Ectodermal cell (in vitro differentiated cells): ENCODE measurements around the gene TNS1. TPM values are rescaled to one million over a fixed set of nuclear protein-coding genes. Genes with fewer than 3 reads are reported as not detected.
A peak's percentile ranks its signal among the peaks of the same experiment; 100 is the strongest.
"Not testable (repeated sequence)": the region's sequence is repeated elsewhere in the genome, so short reads cannot be mapped to it uniquely, and the experiment has no call there.

ENCODE experiments used
- H3K27ac ChIP-seq: 2 replicates; pipeline ENCODE4 v1.7.0; 2013; ENCODE audit warnings: mild to moderate bottlenecking, low read depth, low read length; ENCODE audit not compliant: insufficient read depth, poor library complexity, severe bottlenecking
- H3K27me3 ChIP-seq: 2 replicates; pipeline ENCODE4 v1.7.0; 2013; ENCODE audit warnings: mild to moderate bottlenecking, low read length; ENCODE audit not compliant: insufficient read depth, control insufficient read depth, poor library complexity, severe bottlenecking
- H3K36me3 ChIP-seq: one replicate; pipeline ENCODE4 v1.7.0; 2013; ENCODE audit warnings: low read length; ENCODE audit not compliant: control insufficient read depth, insufficient read depth
- H3K4me1 ChIP-seq: one replicate; pipeline ENCODE4 v1.7.0; 2013; ENCODE audit warnings: low read length; ENCODE audit not compliant: control insufficient read depth, insufficient read depth
- H3K4me3 ChIP-seq: 2 replicates; pipeline ENCODE4 v1.7.0; 2013; ENCODE audit warnings: low read depth, low read length, control low read depth; ENCODE audit not compliant: insufficient read depth
- H3K9me3 ChIP-seq: 2 replicates; pipeline ENCODE4 v1.7.0; 2013; ENCODE audit warnings: mild to moderate bottlenecking, low read length, moderate library complexity; ENCODE audit not compliant: control insufficient read depth
- WGBS, 2 experiments: methylation state at CpG; one replicate each; pipeline ENCODE4 v1.1.7; 2013; ENCODE audit warnings: missing lambda C conversion rate in 2 of 2; 5-methylcytosine and 5-hydroxymethylcytosine counted together
- polyA plus RNA-seq, 4 experiments: library from polyadenylated mRNA; stranded (reverse); fragments of 50-300 nt; gene quantifications; one replicate each; pipeline ENCODE4 v1.2.3, GENCODE V29; 2013

TNS1 gene
- 3.6 TPM for polyA plus RNA-seq (2013, experiment 1 of 4)
- polyA plus RNA-seq (2013, experiment 2 of 4), result 4.3 TPM
- polyA plus RNA-seq (2013, experiment 3 of 4), result 3.5 TPM
- 3.1 TPM for polyA plus RNA-seq (2013, experiment 4 of 4)

DNA sequence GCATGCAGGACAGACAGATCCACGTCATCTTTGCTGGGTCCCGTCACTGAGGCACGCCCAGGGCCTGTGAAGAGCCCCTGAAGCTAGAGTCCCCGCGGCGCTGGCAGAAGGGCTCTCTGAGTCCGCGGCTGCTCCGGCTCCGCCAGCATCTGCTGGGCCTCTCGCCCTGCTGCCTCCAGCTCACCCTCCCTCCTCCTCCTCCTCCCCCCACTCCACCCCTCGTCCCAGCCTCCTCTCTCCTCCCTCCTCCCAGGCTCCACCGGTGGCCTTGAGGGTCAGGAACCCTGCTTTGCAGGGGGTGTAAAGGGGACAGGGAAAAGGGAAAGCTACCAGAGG lies at the start of gene TNS1:
TNS1 (minus strand) TSS at position 151 of the 336 bp plus-strand sequence; CDS start at position 28, 123 bp downstream.
- Histone ChIP-seq H3K36me3 (no peaks in the 10 kb centered on the region), H3K4me3 (no peak within 1 kb of the TSS), H3K9me3 (no peaks in the 10 kb centered on the region), H3K4me1 (peaks cover 25% of the 10 kb centered on the region), H3K27ac (peak within 1 kb of the TSS; percentile 16), H3K27me3 (no peaks in the 10 kb centered on the region)
- WGBS, 2 experiments, result 24 to 27% methylated on average over 11 to 13 of the region's 13 CpGs

DNA sequence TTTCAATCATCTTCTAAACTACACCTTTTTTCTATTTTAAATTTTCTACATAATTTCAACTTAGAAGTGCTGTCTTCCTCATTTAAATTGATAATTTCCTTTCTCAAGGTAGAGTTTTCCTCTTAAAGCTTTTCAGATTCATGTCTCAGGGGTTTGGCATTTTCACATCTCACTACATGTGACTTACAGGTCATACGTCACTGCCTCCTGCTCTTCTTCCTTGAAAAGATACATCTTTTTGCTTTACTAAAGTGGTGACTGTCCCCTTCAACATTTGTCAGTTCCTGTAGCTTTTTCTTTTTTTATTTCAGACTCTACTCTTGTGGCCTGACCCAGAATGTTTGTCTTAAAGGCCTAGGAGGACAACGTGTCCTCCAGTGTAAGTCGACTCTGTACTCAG lies 49.1 kb upstream of the TNS1 start:
- 87 to 94% methylated on average over 3 of the region's 3 CpGs for WGBS, 2 experiments
- Histone ChIP-seq H3K9me3 (no peaks in the 10 kb centered on the region), H3K27ac (no peak overlapping the region), H3K27me3 (no peaks in the 10 kb centered on the region), H3K36me3 (no peaks in the 10 kb centered on the region), H3K4me1 (no peaks in the 10 kb centered on the region), H3K4me3 (no peak overlapping the region)

DNA sequence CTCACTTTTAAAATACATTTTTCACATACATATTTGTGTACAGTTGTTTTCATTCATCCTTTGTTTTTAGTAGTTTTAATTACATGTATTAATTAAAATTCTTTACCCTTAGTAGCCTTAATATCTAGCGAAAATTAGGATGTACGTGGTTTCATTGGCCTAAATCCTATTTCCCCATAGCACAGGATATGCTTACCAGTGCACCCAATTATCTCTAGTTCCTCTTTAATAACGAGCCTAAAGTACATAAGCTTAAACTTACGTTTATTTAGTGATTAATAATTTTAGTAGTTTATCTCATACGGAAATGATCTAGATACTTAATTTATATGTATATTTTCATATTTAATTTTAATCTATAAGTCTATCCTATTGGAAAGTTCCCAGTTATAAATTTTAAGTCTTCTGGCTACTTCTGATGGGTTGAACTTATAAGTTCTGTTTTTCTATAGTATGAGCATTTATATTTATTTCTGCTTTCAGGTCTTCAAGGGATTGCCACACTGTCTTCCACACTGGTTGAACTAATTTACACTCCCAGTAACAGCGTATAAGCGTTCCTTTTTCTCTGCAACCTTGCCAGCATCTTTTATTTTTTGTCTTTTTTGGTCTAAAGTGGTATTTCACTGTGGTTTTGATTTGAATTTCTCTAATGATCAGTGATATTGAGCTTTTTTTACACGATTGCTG lies 44.9 kb upstream of the TNS1 start:
- Histone ChIP-seq H3K4me1 (no peaks in the 10 kb centered on the region), H3K36me3 (no peaks in the 10 kb centered on the region), H3K9me3 (no peaks in the 10 kb centered on the region), H3K27ac (no peak overlapping the region), H3K4me3 (no peak overlapping the region), H3K27me3 (no peaks in the 10 kb centered on the region)
- WGBS, 2 experiments, result 93% methylated on average over 5 to 6 of the region's 8 CpGs

DNA sequence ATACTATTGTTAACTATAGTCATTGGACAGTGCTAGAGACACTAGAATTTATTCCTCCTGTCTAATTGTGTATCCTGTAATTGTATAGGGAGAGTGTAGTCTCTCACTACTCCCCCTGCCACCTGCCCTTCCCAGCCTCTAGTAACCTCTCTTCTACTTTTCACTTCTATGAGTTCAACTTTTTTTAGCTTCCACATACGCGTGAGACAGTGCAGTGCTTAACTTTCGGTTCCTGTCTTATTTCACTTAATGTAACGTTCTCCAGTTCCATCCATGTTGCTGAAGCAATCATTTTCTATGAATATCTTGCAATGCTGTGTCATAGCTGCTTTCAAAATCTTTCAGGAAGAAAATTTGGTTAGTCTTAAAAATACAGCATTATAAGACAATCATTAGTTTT lies 43.4 kb upstream of the TNS1 start:
- Histone ChIP-seq H3K27ac (no peak overlapping the region), H3K4me3 (no peak overlapping the region), H3K36me3 (no peaks in the 10 kb centered on the region), H3K27me3 (no peaks in the 10 kb centered on the region), H3K4me1 (no peaks in the 10 kb centered on the region), H3K9me3 (no peaks in the 10 kb centered on the region)
- 94% methylated on average over 4 of the region's 4 CpGs for WGBS, 2 experiments

DNA sequence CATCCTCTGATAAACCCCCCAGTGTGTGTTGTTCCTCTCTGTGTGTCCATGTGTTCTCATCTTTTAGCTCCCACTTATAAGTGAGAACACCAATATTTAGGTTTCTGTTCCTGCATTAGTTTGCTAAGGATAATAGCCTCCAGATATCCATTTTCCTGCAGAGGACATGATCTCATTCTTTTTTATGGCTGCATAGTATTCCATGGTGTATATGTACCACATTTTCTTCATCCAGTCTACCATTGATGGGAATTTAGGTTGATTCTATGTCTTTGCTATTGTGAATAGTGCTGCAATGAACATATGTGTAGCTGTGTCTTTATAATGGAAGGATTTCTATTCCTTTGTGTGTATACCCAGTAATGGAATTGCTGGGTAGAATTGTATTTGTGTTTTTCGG lies 41.8 kb upstream of the TNS1 start:
- not testable (repeated sequence) for H3K27ac ChIP-seq, H3K4me3 ChIP-seq, H3K27me3 ChIP-seq, H3K9me3 ChIP-seq, H3K36me3 ChIP-seq, H3K4me1 ChIP-seq
- 88% methylated on average over 1 of the region's 1 CpG; no CpG with 5 or more reads in 1 of the 2 experiments for WGBS, 2 experiments

DNA sequence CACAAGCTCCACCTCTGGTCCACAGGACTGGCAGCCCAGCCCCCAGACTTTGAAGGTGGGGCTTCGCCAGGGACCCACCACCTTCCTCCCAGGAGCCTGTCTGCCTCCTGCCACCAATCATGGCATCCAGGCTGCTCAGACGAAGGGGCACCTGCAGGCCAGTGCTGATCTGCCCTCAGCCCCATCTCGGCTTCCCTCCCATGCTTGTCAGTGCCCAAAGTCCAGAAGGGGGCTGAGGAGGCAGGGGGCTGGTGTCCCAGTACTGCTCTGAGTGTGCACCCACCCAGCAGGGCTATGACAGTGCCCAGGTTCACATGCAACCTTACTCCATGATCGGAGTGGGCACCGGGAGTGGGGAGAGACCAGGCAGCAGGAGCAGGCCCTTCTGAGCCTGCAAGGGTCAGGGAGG lies 40.9 kb upstream of the TNS1 start:
- Histone ChIP-seq H3K27ac (no peak overlapping the region), H3K4me1 (no peaks in the 10 kb centered on the region), H3K27me3 (peaks cover 7% of the 10 kb centered on the region), H3K9me3 (no peaks in the 10 kb centered on the region), H3K4me3 (no peak overlapping the region), H3K36me3 (no peaks in the 10 kb centered on the region)
- WGBS, 2 experiments, result 92 to 93% methylated on average over 5 of the region's 5 CpGs

DNA sequence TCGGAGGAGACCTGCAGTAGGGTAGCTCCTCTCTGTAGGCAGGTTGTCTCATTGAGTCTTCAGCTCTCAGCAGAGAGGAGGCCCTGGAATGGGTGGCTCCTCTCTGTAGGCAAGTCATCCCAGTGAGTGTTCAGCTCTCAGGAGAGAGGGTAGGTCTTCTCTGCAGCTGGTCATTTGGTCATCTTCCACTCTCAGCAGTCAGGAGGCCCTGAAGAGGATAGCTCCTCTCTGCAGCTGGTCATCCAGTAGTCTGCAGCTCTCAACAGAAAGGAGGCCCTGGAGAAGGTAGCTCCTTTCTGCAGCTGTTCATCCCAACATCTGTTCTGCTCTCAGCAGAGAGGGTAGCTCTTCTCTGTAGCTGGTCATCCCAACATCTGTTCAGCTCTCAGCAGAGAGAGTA lies 40.3 kb upstream of the TNS1 start:
- H3K27ac ChIP-seq, result no peak overlapping the region
- H3K4me3 ChIP-seq, result no peak overlapping the region
- H3K9me3 ChIP-seq, result no peaks in the 10 kb centered on the region
- no peaks in the 10 kb centered on the region for H3K36me3 ChIP-seq
- 85 to 90% methylated on average over 1 of the region's 1 CpG for WGBS, 2 experiments
- peaks cover 7% of the 10 kb centered on the region for H3K27me3 ChIP-seq
- no peaks in the 10 kb centered on the region for H3K4me1 ChIP-seq

DNA sequence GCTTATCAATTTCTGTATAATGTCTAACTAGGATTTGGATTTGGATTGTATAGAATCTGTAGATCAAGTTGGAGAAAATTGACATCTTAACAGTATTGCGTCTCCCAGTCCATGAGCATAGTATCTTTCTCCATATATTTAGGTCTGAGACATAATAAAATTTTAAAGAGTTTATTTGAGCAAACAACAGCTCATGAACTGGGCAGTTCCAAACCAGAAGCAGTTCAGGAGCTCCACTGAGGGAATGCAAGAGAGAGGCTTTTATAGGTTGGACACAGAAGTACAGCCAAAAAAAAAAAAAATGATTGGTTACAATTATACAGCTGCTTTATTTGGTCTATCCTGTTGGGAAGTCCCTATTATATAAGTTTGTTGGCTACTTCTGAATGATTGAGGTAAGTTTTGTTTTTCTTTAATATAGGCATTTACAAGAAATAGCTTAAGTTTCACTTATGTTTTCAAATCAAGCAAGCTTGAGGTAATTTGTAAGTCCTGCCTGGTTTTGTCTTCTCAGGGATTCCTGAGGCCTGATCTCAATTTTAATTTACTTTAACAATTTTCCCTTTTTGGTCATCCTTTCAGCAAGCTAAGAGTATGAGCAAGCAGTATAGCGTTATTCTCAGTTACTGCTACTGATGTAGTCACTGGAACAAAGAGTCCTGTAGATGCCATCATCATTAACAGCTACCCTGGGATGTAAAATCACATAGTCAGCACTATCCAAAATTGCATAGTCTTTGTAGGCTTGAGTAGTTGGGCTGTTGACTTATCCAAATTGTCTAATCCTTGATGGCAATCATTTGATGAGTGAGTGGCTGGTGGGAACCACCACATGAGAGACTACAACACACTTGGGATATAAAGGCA lies 38.7 kb upstream of the TNS1 start:
- H3K4me1 ChIP-seq, result no peaks in the 10 kb centered on the region
- no peak overlapping the region for H3K4me3 ChIP-seq
- H3K9me3 ChIP-seq, result no peaks in the 10 kb centered on the region
- no peak overlapping the region for H3K27ac ChIP-seq
- H3K36me3 ChIP-seq, result no peaks in the 10 kb centered on the region
- WGBS, 2 experiments, result 87 to 89% methylated on average over 1 to 2 of the region's 2 CpGs
- peaks cover 7% of the 10 kb centered on the region for H3K27me3 ChIP-seq

DNA sequence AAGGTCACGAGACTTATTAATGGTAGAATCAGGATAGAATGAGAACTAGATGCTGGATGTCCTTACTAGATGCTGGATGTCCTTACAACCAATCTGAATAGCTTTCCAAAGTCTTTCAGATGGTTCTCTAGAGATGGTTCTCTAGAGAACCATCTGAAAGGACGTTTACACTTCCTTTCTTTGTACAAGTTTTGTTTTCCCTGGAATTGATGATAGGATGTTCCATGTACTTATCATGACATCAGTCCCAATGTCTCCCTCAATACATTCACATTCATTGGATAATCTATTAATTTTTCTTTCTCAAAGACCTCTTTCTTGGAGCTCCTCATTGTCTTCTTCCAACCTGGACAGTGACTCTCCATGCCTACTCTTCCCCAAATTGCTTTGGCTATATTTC lies 38.1 kb upstream of the TNS1 start:
- no peaks in the 10 kb centered on the region for H3K36me3 ChIP-seq
- H3K4me1 ChIP-seq, result no peaks in the 10 kb centered on the region
- no peak overlapping the region for H3K4me3 ChIP-seq
- H3K9me3 ChIP-seq, result no peaks in the 10 kb centered on the region
- peaks cover 7% of the 10 kb centered on the region for H3K27me3 ChIP-seq
- no peak overlapping the region for H3K27ac ChIP-seq
- WGBS, 2 experiments, result 85 to 87% methylated on average over 1 to 2 of the region's 2 CpGs

DNA sequence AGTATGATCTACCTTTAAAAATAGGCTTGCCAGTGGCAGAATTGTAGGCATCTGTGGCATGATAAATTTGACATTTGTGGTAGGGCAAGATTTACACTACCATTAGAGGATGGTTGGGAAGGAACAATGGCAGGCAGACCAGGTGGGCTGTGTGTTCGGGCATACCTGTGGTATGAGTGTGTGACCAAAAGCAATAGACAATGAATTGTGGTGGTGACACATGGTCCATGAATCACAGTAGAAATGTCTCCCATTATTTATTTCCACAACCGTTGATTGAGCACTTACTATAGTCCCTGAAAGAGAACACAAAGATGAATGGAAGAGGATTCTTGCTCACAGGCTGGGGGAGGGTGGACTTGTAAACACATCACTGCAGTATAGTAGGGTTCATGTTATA lies 36.4 kb upstream of the TNS1 start:
- H3K4me3 ChIP-seq, result no peak overlapping the region
- no peaks in the 10 kb centered on the region for H3K36me3 ChIP-seq
- H3K9me3 ChIP-seq, result no peaks in the 10 kb centered on the region
- H3K27me3 ChIP-seq, result peaks cover 13% of the 10 kb centered on the region
- H3K27ac ChIP-seq, result no peak overlapping the region
- H3K4me1 ChIP-seq, result peaks cover under 1% of the 10 kb centered on the region
- whole genome bisulfite sequencing, 2 experiments, result 82 to 84% methylated on average over 1 to 2 of the region's 2 CpGs
